Stimulated activated CD8-positive, alpha-beta memory T cell treated with anti-CD3 and anti-CD28 coated beads, Interleukin-7, amount 100 ng/mL, for 4 hours (primary cell): ENCODE measurements around the gene PRCP.
"Not testable (repeated sequence)": the region's sequence is repeated elsewhere in the genome, so short reads cannot be mapped to it uniquely, and the experiment has no call there.

ENCODE experiments used
- DNase-seq, 2 donors: peaks; one replicate each; pipeline ENCODE4 v3.0.0-alpha.2; 2020; ENCODE audit warnings: low read depth in 2 of 2

PRCP gene

DNA sequence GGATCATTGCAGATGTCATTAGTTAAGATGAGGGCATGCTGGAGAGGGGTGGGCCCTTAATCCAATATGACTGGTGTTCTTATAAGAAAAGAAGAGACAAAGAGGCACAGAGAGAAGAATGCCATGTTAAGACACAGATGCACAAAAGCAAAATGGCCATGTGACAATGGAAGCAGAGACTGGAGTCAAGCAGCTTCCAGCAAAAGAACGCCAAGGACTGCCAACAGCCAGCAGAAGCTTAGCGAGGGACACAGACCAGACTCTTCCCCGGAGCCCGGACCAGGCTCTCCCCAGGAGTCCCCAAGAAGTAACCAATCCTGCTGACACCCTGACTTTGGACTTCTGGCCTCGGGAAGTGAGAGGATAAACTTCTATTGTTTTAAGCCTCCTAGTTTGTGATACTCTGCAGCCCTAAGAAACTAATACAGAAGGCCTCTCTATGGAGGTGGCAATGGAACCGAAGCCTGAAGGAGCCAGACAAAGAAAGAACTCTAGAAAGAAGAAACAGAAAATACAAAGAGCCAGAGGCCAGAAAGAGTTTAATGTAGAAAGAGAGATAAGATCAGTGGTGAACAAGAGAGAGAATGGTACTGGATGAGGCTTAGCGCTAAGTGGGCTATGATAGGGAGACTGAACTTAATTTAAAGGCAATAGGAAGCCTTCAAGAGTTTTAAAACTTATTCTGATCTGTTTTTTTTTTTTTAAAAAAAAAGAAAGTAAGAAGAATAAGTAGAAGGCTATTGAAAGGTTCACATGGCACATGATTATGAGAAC lies 27.7 kb downstream of the PRCP start:
- no peak for DNase-seq

DNA sequence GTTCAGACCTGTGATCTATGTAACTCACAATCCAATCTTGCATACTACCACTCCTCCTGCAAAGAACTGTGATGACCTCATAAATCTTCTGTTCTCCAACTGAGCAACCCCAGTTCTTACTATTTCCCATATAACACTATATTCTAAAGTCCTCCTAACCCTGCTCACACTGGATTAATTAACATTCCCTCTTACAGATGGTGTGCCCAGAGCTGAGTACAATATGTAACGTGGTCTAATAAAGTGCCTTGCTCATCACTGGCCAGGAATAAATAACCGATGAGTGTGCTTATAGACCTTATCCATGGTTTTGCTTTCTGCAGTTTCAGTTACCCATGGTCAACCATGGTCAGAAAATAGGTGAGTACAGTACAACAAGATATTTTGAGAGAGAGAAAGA lies 28.6 kb downstream of the PRCP start:
- no peak for DNase-seq

DNA sequence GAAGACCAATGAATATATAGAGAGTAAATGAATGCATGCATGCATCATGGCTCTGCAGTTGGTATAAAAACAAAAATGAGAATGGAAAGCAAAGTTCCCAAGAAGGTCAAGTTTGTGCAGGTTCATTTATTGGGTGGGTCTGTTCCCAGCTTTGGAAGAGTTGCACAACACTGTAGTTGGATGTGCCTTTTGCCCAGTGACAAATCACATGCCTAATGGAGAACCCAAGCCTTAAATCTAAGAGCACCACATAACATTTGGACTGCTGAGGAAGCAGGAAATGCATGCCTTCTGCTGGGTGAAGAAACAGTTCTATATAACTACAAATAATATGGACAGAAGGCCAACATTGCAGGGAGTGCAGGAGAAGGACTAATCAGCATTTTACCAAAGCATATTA lies 30.6 kb downstream of the PRCP start:
- no peak for DNase-seq

- DNase-seq = peak; percentile 19 to 60
These were observed 32.6 kb downstream of the PRCP start for GRCh38 chr11:82867495-82868082.

- no peak for DNase-seq
These were observed 34.4 kb downstream of the PRCP start for GRCh38 chr11:82865841-82866240.

GRCh38 chr11:82864268-82864667 lies 36.0 kb downstream of the PRCP start:
- DNase-seq = no peak

DNA sequence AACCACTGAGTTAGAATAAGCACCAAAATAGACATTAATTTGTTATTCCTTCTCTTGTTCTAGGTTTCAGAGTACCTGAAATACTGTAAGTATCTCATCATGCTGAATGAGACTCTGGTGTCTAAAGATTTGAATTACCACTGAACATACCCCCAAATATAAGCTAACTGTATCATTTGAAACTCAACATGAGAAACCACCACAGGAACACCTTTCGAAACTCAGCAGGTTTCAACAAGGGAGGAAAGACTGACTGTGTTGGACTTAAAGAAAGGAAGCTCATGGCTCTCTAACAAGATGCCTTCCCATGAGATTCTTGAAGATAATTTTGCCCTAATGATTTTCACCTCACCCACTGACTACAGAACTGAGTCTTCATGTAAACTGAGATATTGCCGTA lies 37.0 kb downstream of the PRCP start:
- DNase-seq = no peak

- DNase-seq = no peak
These were observed 37.9 kb downstream of the PRCP start for GRCh38 chr11:82862379-82862778.

DNA sequence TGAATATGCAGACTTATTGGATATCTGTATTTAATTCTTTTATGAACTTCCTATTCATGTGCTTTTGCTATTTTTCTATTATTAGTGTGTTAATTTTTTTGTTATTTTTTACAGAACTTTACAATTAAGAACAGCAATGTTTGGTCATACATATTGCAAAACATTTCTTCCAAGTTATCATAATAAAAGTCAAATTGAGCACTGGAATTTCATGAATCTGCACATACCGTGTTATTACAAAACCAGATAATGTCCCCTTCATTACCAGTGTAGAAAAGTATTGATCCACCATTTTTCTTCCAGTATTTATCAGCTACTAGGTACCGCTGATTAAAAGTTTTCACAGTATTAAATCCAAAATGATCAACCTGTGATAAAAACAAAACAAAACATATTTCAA lies 40.5 kb downstream of the PRCP start:
- no peak for DNase-seq

GRCh38 chr11:82858556-82859091 lies 41.6 kb downstream of the PRCP start:
- no peak for DNase-seq

DNA sequence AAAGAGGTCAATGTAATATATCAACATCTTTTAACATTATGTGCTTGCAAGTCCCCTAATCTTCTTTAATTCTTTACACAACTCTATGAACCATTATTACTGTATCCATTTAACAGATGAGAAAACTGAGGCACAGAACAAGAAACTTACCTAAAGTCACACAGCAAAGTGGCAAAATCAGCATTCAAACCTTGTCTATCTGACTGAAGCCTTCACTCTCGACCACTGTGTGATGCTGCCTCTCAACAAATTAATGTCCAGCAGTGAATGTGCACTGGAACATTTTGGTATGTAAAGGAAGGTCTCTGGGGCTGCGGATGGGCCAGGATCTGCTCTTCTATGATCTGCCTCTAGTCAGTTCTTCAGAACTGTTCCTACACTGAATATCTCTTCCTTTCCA lies 42.1 kb downstream of the PRCP start:
- no peak for DNase-seq

DNA sequence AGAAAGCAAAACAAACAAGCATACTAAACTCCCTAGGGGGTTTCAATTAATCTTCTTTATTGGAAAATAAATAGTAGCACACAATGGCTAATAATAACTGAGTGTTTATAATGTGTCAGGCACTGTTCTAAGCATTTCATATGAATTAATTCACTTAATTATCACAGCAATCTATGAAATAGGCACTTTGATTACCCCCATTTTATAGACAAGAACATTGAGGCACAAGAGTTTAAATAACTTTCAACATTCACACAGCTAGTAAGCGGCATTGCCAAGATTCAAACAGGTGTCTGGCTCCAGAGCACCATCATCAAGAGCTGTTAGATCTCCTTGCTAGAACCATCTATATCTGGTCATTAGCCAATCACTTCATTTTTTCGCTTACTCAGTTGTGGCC lies 43.1 kb downstream of the PRCP start:
- no peak for DNase-seq

DNA sequence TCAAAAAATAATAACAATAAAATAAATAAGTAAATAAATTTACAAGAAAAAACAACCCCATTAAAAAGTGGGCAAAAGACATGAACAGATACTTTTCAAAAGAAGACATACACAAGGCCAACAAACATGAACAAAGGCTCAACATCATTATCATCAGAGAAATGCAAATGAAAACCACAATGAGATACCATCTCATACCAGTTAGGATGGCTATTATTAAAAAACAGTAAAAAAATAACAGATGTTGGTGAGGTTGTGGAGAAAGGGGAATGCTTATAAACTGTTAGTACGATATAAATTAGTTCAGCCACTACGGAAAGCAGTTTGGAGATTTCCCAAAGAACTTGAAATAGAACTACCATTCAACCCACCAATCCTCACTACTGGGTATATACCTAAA lies 44.6 kb downstream of the PRCP start:
- DNase-seq = no peak

- not testable (repeated sequence) for DNase-seq
These were observed 45.3 kb downstream of the PRCP start for GRCh38 chr11:82854916-82855315.

DNA sequence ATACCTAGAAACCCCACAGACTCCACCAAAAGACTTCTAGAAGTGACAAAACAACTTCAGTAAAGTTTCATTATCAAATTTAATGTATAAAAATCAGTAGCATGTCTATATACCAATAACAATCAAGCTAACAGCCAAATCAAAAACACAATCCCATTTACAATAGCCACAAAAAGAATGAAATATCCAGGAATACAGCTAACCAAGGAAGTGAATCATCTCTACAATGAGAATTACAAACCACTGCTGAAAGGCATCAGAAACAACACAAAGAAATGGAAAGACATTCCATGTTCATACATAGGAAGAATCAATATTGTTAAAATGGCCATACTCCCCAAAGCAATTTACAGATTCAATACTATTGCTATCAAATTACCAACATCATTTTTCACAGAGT lies 46.0 kb downstream of the PRCP start:
- DNase-seq = no peak

DNA sequence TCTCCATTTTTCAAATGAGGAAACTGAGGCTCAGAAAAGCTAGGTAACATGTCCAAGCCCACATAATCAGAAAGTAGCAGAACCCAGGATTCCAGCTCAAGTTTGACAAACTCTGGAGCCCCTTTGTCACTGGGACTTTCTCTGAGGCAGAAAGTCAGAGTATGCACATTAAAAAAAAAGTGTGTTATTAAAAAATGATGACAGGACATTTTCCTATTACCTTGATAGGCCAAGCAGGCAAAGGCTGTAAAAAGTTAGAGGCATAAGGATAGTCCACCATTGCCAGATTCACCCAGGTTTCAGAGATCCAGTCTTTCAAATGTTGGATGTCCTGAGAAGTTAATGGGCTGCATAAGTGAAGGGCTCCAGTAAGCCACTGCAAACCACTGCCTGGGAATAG lies 51.4 kb downstream of the PRCP start:
- no peak for DNase-seq

DNA sequence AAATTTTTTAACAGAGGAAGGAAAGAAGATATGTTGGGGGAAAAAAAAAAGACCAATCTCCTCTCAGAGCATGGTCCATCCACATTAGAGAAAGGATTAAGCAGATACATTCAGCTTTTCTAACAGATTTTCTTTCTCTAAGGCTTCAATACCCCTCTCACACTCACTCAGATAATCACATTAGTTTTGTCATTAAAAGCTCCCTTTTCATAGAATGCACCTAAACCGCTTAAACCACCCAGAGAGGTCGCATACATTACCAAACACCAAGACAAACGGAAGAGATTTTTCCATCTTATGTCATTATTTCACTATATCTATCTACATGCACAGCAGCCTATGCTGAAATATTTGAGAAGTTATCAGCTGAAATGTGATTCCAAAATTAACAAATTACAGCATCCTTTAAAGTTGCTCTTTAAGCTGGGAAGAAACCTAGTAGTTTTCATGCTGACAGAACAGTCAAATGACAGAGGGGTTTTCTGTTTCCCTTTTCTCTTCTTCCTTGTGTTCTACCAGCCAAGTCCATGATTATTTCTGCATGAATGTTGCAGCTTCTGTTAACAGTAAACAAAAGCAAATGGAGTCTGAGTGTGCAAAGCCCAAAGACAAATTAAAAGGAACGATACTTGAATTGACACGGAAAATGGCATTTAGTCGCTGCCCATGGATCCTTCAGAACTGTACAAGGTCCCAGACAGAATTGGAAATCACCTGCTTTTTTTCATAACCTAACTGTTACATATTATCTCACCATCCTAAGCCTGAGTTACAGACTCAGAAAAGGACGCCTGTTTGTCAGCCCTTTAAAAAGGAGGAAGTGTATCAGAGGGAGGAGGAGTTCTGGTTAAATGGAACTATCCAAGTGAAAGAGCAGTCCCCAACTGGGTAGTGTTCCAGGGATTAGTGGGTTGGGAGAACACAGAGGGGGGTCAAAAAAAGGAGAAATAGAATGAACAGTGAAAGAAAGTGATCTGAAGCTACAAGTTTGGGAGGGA lies 54.6 kb downstream of the PRCP start:
- DNase-seq = no peak

DNA sequence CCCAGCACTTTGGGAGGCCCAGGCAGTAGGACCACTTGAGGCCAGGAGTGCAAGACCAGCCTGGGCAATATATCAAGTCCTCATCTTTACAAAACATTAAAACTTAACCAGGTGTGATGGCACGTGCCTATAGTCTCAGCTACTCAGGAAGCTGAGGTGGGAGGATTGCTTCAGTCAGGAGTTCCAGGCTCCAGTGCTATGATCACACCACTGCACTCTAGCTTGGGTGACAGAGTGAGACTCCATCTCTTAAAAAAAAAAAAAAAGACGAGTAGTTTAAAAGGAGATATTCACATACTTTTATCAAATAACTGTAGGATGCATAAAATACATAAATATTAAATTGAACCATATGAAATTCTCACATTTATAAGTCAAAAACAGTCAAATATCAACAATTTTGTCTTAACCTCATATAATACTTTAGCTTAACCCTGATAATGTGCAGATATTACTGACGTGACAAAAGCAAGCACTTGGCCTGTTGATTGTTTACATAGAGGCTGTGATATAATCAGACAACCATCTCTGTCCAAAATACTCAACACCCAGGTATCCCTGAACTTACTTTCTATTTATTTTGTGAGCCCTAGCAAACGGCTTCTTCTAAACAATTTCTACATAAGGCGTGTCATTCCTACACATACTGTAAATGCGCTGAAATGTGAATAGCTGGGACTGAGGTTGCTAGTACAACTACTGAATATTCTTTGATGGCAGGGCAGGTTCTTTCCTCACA lies 57.0 kb downstream of the PRCP start:
- no peak for DNase-seq

DNA sequence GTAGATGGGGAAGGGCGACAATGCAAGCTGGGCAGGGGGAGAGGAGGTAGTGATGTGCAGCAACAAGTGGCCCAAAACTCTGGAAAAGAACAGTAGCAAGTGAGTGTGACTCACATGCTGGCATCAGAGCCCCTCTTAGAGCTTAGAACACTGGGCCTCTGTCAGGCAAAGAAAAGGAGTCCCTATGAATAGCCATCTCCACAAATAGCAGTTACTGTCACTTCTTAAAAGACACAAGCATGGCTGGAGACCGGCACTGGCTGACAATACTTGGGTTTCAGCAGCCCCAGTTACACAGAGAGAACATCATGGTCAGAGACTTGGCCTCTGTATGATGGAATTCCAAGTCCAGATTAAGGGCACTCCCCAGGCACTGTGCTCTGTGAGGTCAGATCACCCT lies 58.2 kb downstream of the PRCP start:
- no peak for DNase-seq

GRCh38 chr11:82837650-82838049 lies 62.6 kb downstream of the PRCP start:
- DNase-seq = no peak

GRCh38 chr11:82832983-82833382 lies 67.2 kb downstream of the PRCP start:
- DNase-seq = no peak

DNA sequence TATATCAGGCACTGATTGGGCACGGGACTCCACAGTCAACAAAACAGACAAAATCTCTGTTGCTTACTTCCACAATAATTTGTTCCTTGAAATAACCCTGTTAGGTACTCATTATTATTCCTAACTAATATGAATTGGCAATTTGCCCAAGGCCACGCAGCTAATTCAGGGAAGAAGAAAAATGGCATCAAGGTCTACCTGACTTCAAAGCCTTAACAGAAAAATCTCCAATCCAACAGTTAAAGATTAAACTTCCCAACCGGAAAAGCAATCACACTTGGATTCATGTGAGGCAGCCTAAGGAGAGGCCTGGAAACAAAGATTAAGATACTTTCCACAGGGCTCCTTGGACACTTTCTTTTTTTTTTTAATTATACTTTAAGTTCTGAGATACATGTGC lies 68.9 kb downstream of the PRCP start:
- DNase-seq = no peak
